Gastroesophageal sphincter (tissue), 4 donors: Measurements from ENCODE around the gene IREB2. TPM values are rescaled to one million over a fixed set of nuclear protein-coding genes. Genes with fewer than 3 reads are reported as not detected.

Experiments
- ATAC-seq: fragments of 150-250 bp; one replicate; pipeline ENCODE4 v1.9.1; 2016; ENCODE audit warnings: mild to moderate bottlenecking, moderate library complexity
- H3K27ac ChIP-seq, 4 donors: fragments of 200-600 bp; sonication (generic) in 3 of 4; 1 replicate in 3 of 4; 2 replicates in 1 of 4; pipeline ENCODE4 v1.5.1; 2016 to 2019
- H3K27me3 ChIP-seq: fragments of 200-600 bp; sonication (generic); one replicate; pipeline ENCODE4 v1.5.1; 2019
- H3K36me3 ChIP-seq, 2 donors: fragments of 200-600 bp; sonication (generic); one replicate each; pipeline ENCODE4 v1.5.1; 2019; ENCODE audit warnings: control low read depth in 1 of 2
- H3K4me1 ChIP-seq, 3 donors: fragments of 200-600 bp; sonication (generic); 1 replicate in 2 of 3; 2 replicates in 1 of 3; pipeline ENCODE4 v1.5.1; 2016 to 2019; ENCODE audit warnings: control low read depth in 2 of 3
- H3K4me3 ChIP-seq, 2 donors: fragments of 200-600 bp; sonication (generic); one replicate each; pipeline ENCODE4 v1.5.1; 2019; ENCODE audit warnings: mild to moderate bottlenecking in 1 of 2, moderate library complexity in 1 of 2
- H3K9me3 ChIP-seq, 3 donors: fragments of 200-600 bp; sonication (generic); one replicate each; pipeline ENCODE4 v1.5.1; 2017 to 2019; ENCODE audit warnings: control low read depth in 2 of 3
- EP300 ChIP-seq: sonication (generic); formaldehyde crosslinking; IDR thresholded peaks from one replicate; pipeline ENCODE4 v1.6.1; 2017; ENCODE audit warnings: antibody characterized with exemption, mild to moderate bottlenecking
- POLR2A ChIP-seq, 2 donors: fragments of 450-650 bp; IDR thresholded peaks; one replicate each; pipeline ENCODE4 v1.6.1; 2017; ENCODE audit warnings: antibody characterized with exemption in 2 of 2, mild to moderate bottlenecking in 2 of 2, moderate library complexity in 1 of 2
- POLR2AphosphoS5 ChIP-seq: sonication (generic); formaldehyde crosslinking; IDR thresholded peaks from one replicate; pipeline ENCODE4 v1.6.1; 2017; ENCODE audit warnings: antibody characterized with exemption
- WGBS, 2 donors: methylation state at CpG; one replicate each; pipeline ENCODE4 v1.1.5; 2018; ENCODE audit warnings: low coverage in 1 of 2; 5-methylcytosine and 5-hydroxymethylcytosine counted together
- total RNA-seq, 4 donors: library from RNA; depleted of rRNA; stranded (reverse); fragments of >200 nt; gene quantifications; one replicate each; pipeline ENCODE4 v1.1.0, GENCODE V29; 2016
- TF ChIP-seq, protein P1 (sequence below), 4 experiments: fragments of 200-600 bp in 2 of 4; fragments of 450-650 bp in 2 of 4; sonication (generic) in 1 of 4; IDR thresholded peaks; one replicate each; pipeline ENCODE4 v1.5.1; 2017 to 2019; ENCODE audit warnings: antibody characterized with exemption in 4 of 4, mild to moderate bottlenecking in 2 of 4, moderate library complexity in 2 of 4

IREB2 gene
- total RNA-seq, 4 donors from 2014 or later, result 16.9 to 33.5 (median 25.9) TPM

DNA sequence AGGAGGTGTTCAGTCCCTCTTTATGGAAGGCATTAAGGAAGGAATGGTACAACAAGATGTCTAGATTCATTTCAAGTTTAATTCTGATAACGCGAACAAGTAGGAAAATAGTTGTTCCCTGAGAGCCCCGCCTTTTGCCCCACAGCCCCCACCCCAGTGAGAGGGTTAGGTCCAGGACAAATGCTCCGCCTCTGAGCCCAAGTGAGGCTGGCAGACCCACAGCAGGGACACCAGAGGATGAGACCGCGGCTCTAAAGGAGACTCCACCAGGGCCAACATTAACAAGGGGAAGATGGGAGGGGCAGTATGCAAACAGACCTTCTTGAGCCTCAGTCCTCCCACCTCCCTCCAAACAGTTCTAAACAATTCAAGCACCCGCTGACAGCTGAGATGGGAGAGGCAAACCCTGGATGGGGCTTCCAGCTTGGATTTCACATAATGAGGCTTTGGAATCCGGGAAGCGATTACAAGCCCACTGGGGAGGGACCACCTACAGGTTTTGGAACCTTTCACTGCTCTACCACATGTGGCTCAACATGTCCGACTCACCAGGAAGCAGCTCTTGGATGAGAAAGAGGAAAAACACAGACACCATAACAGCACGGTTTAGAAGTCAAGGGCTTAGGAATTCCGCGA is 42.9 kb upstream of the IREB2 start:
- 40 to 69% methylated on average over 5 to 6 of the region's 13 CpGs for WGBS, 2 donors
- TF ChIP-seq, protein P1, sequence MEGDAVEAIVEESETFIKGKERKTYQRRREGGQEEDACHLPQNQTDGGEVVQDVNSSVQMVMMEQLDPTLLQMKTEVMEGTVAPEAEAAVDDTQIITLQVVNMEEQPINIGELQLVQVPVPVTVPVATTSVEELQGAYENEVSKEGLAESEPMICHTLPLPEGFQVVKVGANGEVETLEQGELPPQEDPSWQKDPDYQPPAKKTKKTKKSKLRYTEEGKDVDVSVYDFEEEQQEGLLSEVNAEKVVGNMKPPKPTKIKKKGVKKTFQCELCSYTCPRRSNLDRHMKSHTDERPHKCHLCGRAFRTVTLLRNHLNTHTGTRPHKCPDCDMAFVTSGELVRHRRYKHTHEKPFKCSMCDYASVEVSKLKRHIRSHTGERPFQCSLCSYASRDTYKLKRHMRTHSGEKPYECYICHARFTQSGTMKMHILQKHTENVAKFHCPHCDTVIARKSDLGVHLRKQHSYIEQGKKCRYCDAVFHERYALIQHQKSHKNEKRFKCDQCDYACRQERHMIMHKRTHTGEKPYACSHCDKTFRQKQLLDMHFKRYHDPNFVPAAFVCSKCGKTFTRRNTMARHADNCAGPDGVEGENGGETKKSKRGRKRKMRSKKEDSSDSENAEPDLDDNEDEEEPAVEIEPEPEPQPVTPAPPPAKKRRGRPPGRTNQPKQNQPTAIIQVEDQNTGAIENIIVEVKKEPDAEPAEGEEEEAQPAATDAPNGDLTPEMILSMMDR (IDR thresholded peaks at IDR 0.05), result no peak
- TF ChIP-seq EP300, result no peak
- no peak for TF ChIP-seq POLR2AphosphoS5
- TF ChIP-seq POLR2A (IDR thresholded peaks at IDR 0.05), result no peak
- H3K27ac ChIP-seq, result no peak overlapping the region
- no peaks in the 10 kb centered on the region for H3K9me3 ChIP-seq
- H3K27me3 ChIP-seq, result no peaks in the 10 kb centered on the region
- peaks cover 0 to 12% (median 4%) of the 10 kb centered on the region in 3 donors for H3K4me1 ChIP-seq
- H3K4me3 ChIP-seq, result no peak overlapping the region
- ATAC-seq, result no peak
- H3K36me3 ChIP-seq, result no peaks in the 10 kb centered on the region

DNA sequence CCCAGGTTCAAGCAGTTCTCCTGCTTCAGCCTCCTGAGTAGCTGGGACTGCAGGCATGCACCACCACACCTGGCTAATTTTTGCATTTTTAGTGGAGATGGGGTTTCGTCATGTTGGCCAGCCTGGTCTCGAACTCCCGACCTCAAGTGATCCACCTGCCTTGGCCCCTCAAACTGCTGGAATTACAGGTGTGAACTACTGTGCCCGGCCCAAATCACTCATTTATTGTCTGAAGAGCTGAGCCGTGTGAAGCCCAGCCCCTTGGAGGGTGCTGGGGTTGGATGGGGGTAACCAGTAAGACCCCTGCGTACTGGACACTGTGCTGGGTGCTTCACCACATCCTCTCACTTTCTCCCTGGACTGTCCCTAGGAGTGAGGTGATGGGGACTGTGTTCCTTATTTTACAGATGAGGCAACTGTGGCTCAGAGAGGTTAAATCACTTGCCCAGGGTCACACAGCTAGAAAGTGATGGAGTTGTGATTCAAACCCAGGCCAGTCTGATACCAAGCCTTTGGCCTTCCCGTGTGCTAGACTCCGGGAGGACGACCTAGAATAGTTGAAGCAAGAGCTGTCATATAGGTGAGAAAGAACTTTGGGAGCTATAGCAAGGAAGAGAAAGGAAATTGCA is 41.7 kb upstream of the IREB2 start:
- Histone ChIP-seq H3K27me3 (peaks cover under 1% of the 10 kb centered on the region), H3K36me3 (no peaks in the 10 kb centered on the region), H3K4me1 (peaks cover 0 to 12% (median 4%) of the 10 kb centered on the region in 3 donors), H3K27ac (no peak overlapping the region), H3K9me3 (no peaks in the 10 kb centered on the region), H3K4me3 (no peak overlapping the region)
- WGBS, 2 donors, result 76% methylated on average over 7 of the region's 9 CpGs; no CpG with 5 or more reads in 1 of the 2 donors
- TF ChIP-seq, protein P1 (IDR thresholded peaks at IDR 0.05), result no peak
- TF ChIP-seq EP300 (no peak), POLR2A (IDR thresholded peaks at IDR 0.05) (no peak), POLR2AphosphoS5 (no peak)
- ATAC-seq, result no peak

GRCh38 chr15:78396976-78397375 is 41.0 kb upstream of the IREB2 start:
- Histone ChIP-seq H3K4me3 (no peak overlapping the region), H3K36me3 (no peaks in the 10 kb centered on the region), H3K4me1 (peaks cover 0 to 12% (median 4%) of the 10 kb centered on the region in 3 donors), H3K9me3 (no peaks in the 10 kb centered on the region), H3K27me3 (peaks cover 7% of the 10 kb centered on the region), H3K27ac (no peak overlapping the region)
- ATAC-seq, result peak; percentile 89
- TF ChIP-seq EP300 (no peak), POLR2AphosphoS5 (peak; percentile 31)
- TF ChIP-seq, protein P1 (IDR thresholded peaks at IDR 0.05), result peak in 3 of 4 experiments; percentile 29 to 45 (median 35)
- 0 to 38% methylated on average over 1 to 4 of the region's 9 CpGs for WGBS, 2 donors

- TF ChIP-seq POLR2AphosphoS5 (no peak), POLR2A (IDR thresholded peaks at IDR 0.05) (no peak), EP300 (no peak)
- TF ChIP-seq, protein P1 (IDR thresholded peaks at IDR 0.05), result no peak
- H3K4me1 ChIP-seq, result peaks cover 0 to 12% (median 4%) of the 10 kb centered on the region in 3 donors
- no peaks in the 10 kb centered on the region for H3K9me3 ChIP-seq
- ATAC-seq, result no peak
- no peak overlapping the region for H3K4me3 ChIP-seq
- 75 to 80% methylated on average over 2 of the region's 2 CpGs for WGBS, 2 donors
- H3K36me3 ChIP-seq, result no peaks in the 10 kb centered on the region
- H3K27ac ChIP-seq, result no peak overlapping the region
- H3K27me3 ChIP-seq, result peaks cover 11% of the 10 kb centered on the region
Observed at GRCh38 chr15:78397382-78397781, 40.6 kb upstream of the IREB2 start.
